HFFc6 (cell line): ENCODE measurements around the gene STK11. TPM values are rescaled to one million over a fixed set of nuclear protein-coding genes. Genes with fewer than 3 reads are reported as not detected.

ENCODE experiments used
- DNase-seq: peaks from one replicate; pipeline ENCODE4 v3.0.0-alpha.2; 2018
- H3K27ac Mint-ChIP-seq: 2 replicates; pipeline ENCODE4 v1.8.0; 2020; ENCODE audit warnings: mild to moderate bottlenecking, mixed read lengths
- H3K27me3 Mint-ChIP-seq: 2 replicates; pipeline ENCODE4 v1.8.0; 2021; ENCODE audit warnings: mild to moderate bottlenecking, moderate library complexity, mixed read lengths; ENCODE audit not compliant: insufficient read depth
- H3K36me3 Mint-ChIP-seq: 2 replicates; pipeline ENCODE4 v1.8.0; 2021; ENCODE audit warnings: low read depth, mixed read lengths
- H3K4me1 Mint-ChIP-seq: 2 replicates; pipeline ENCODE4 v1.8.0; 2020; ENCODE audit warnings: low read depth, mixed read lengths
- H3K4me3 Mint-ChIP-seq: 2 replicates; pipeline ENCODE4 v1.8.0; 2020; ENCODE audit warnings: mild to moderate bottlenecking, moderate library complexity, mixed read lengths
- H3K9me3 Mint-ChIP-seq: 2 replicates; pipeline ENCODE4 v1.8.0; 2020; ENCODE audit warnings: mild to moderate bottlenecking, mixed read lengths
- CTCF ChIP-seq: fragments of 200-600 bp; sonication (generic); IDR thresholded peaks from 2 replicates; pipeline ENCODE4 v1.5.0; 2021; ENCODE audit warnings: antibody characterized with exemption, mild to moderate bottlenecking
- total RNA-seq, 6 experiments: library from RNA; stranded (reverse); fragmentation: NEBNext Ultra II Directional; extraction: Animal tissue kit (Norgen Biotek cat#: 25700); gene quantifications; 2 replicates in 1 of 6; 3 replicates in 5 of 6; pipeline ENCODE4 v1.2.3, GENCODE V29; 2021

Gene STK11
- total RNA-seq, 6 experiments from 2014 or later: 52.9 to 59.1 (median 56.7) TPM

GRCh38 chr19:1220976-1221903 lies 15.7 kb downstream of the STK11 start:
- Mint-ChIP-seq H3K27ac (no peak overlapping the region), H3K9me3 (no peaks in the 10 kb centered on the region), H3K36me3 (no peaks in the 10 kb centered on the region), H3K4me1 (peaks cover 11% of the 10 kb centered on the region), H3K4me3 (no peak overlapping the region), H3K27me3 (peaks cover 2% of the 10 kb centered on the region; the same call in 1 of the 2 replicates)
- peak; percentile 80 for TF ChIP-seq CTCF
- DNase-seq: peak; percentile 42

GRCh38 chr19:1221904-1222255 lies 16.3 kb downstream of the STK11 start:
- no peak overlapping the region for H3K27ac Mint-ChIP-seq
- H3K9me3 Mint-ChIP-seq: no peaks in the 10 kb centered on the region
- H3K4me3 Mint-ChIP-seq: no peak overlapping the region
- H3K36me3 Mint-ChIP-seq: no peaks in the 10 kb centered on the region
- peaks cover 5% of the 10 kb centered on the region for H3K4me1 Mint-ChIP-seq
- no peak for TF ChIP-seq CTCF
- H3K27me3 Mint-ChIP-seq: peaks cover 2% of the 10 kb centered on the region; the same call in 1 of the 2 replicates
- no peak for DNase-seq

GRCh38 chr19:1222394-1222793 lies 16.8 kb downstream of the STK11 start:
- no peak for DNase-seq
- no peaks in the 10 kb centered on the region for H3K9me3 Mint-ChIP-seq
- no peak for TF ChIP-seq CTCF
- no peak overlapping the region for H3K27ac Mint-ChIP-seq
- H3K4me3 Mint-ChIP-seq: no peak overlapping the region
- no peaks in the 10 kb centered on the region for H3K4me1 Mint-ChIP-seq
- peaks cover 2% of the 10 kb centered on the region for H3K27me3 Mint-ChIP-seq
- no peaks in the 10 kb centered on the region for H3K36me3 Mint-ChIP-seq

- no peak overlapping the region for H3K4me3 Mint-ChIP-seq
- peak; percentile 78 for TF ChIP-seq CTCF
- DNase-seq: no peak
- peaks cover 4% of the 10 kb centered on the region for H3K27me3 Mint-ChIP-seq
- H3K9me3 Mint-ChIP-seq: no peaks in the 10 kb centered on the region
- no peaks in the 10 kb centered on the region for H3K4me1 Mint-ChIP-seq
- H3K27ac Mint-ChIP-seq: no peak overlapping the region
- H3K36me3 Mint-ChIP-seq: no peaks in the 10 kb centered on the region
These were observed 17.7 kb downstream of the STK11 start for GRCh38 chr19:1223018-1223855.

- Mint-ChIP-seq H3K4me3 (no peak overlapping the region), H3K27ac (no peak overlapping the region), H3K36me3 (no peaks in the 10 kb centered on the region), H3K9me3 (no peaks in the 10 kb centered on the region), H3K4me1 (no peaks in the 10 kb centered on the region), H3K27me3 (peaks cover 5% of the 10 kb centered on the region)
- DNase-seq: no peak
- TF ChIP-seq CTCF: no peak
These were observed 18.7 kb downstream of the STK11 start for GRCh38 chr19:1224047-1224825.
